Mesendoderm (in vitro differentiated cells): Measurements from ENCODE around the gene FARP1.

ENCODE experiments used
- DNase-seq: peaks from one replicate; pipeline ENCODE4 v3.0.0; 2013
- H2AK5ac ChIP-seq: 2 replicates; pipeline ENCODE4 v1.6.1; 2013; ENCODE audit warnings: low read length, inconsistent platforms
- H2BK120ac ChIP-seq: 2 replicates; pipeline ENCODE4 v1.6.1; 2013; ENCODE audit warnings: low read depth, mild to moderate bottlenecking, low read length, moderate library complexity, mixed read lengths
- H2BK15ac ChIP-seq: replicated peaks from 2 replicates; pipeline ENCODE4 v1.6.1; 2013; ENCODE audit warnings: low read depth, mild to moderate bottlenecking, moderate library complexity
- H2BK5ac ChIP-seq: 2 replicates; pipeline ENCODE4 v1.6.1; 2013; ENCODE audit warnings: low read length, inconsistent platforms
- H3K18ac ChIP-seq: 2 replicates; pipeline ENCODE4 v1.6.1; 2013; ENCODE audit warnings: mild to moderate bottlenecking, low read length, mixed read lengths
- H3K23ac ChIP-seq: one replicate; pipeline ENCODE4 v1.6.1; 2013; ENCODE audit warnings: low read length
- H3K27ac ChIP-seq: 2 replicates; pipeline ENCODE4 v1.5.1; 2013; ENCODE audit warnings: low read depth, mild to moderate bottlenecking, inconsistent platforms, low read length, moderate library complexity
- H3K27me3 ChIP-seq: 2 replicates; pipeline ENCODE4 v1.6.1; 2013; ENCODE audit warnings: low read length, control low read depth, mild to moderate bottlenecking, inconsistent platforms; ENCODE audit not compliant: insufficient read depth, poor library complexity
- H3K36me3 ChIP-seq: 2 replicates; pipeline ENCODE4 v1.6.1; 2013; ENCODE audit warnings: low read length, inconsistent platforms; ENCODE audit not compliant: control insufficient read depth, insufficient read depth
- H3K4ac ChIP-seq: one replicate; pipeline ENCODE4 v1.6.1; 2013; ENCODE audit warnings: low read depth, mild to moderate bottlenecking, low read length, moderate library complexity
- H3K4me1 ChIP-seq: 2 replicates; pipeline ENCODE4 v1.6.1; 2013; ENCODE audit warnings: low read depth, low read length, inconsistent platforms; ENCODE audit not compliant: control insufficient read depth
- H3K4me2 ChIP-seq: 2 replicates; pipeline ENCODE4 v1.6.1; 2013; ENCODE audit warnings: low read length
- H3K4me3 ChIP-seq: 2 replicates; pipeline ENCODE4 v1.5.1; 2013; ENCODE audit warnings: mild to moderate bottlenecking, low read length
- H3K56ac ChIP-seq: one replicate; pipeline ENCODE4 v1.6.1; 2013; ENCODE audit warnings: low read length
- H3K79me1 ChIP-seq: 2 replicates; pipeline ENCODE4 v1.6.1; 2013; ENCODE audit warnings: low read length, inconsistent platforms
- H3K79me2 ChIP-seq: 2 replicates; pipeline ENCODE4 v1.6.1; 2013; ENCODE audit warnings: mild to moderate bottlenecking, low read length; ENCODE audit not compliant: control insufficient read depth, insufficient read depth
- H3K9ac ChIP-seq: 2 replicates; pipeline ENCODE4 v1.6.1; 2013; ENCODE audit warnings: low read length, inconsistent platforms
- H4K5ac ChIP-seq: one replicate; pipeline ENCODE4 v1.6.1; 2013; ENCODE audit warnings: low read length
- H4K8ac ChIP-seq: one replicate; pipeline ENCODE4 v1.6.1; 2013; ENCODE audit warnings: low read depth, mild to moderate bottlenecking, control low read depth, low read length, moderate library complexity
- WGBS: extraction: QIAGEN DNeasy Blood & Tissue Kit; methylation state at CpG from one replicate; pipeline ENCODE4 v1.1.7; 2013; ENCODE audit warnings: low lambda C conversion rate, missing lambda C conversion rate; ENCODE audit not compliant: insufficient coverage; ENCODE audit errors: extremely low coverage; 5-methylcytosine and 5-hydroxymethylcytosine counted together

FARP1 gene

DNA sequence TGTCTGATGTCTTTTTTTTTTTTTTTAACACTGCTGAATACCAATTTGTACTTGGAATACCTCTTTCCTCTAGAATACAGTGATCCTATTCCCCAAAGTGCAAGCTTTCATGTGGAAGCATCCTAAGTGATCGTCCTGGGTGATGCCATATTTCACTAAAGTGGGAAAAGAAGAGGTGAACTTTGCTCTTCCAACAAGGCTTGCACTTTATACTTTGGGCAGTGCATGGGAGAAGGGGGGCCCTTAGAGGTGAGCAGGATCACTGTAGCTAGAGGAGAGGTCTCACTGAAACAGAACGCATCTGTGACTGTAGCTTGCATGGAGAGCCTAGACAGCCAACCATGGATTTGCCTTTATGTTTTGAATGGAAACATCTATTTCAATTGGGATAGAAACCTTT is 260.2 kb downstream of the FARP1 start:
- no peak for DNase-seq
- Histone ChIP-seq H3K4me1 (no peaks in the 10 kb centered on the region), H3K23ac (no peak overlapping the region), H2BK15ac (no peak overlapping the region), H3K27me3 (no peaks in the 10 kb centered on the region), H3K56ac (no peak overlapping the region), H4K8ac (no peak overlapping the region), H2BK120ac (no peak overlapping the region), H2BK5ac (no peak overlapping the region), H4K5ac (no peak overlapping the region), H3K79me2 (no peaks in the 10 kb centered on the region), H3K4ac (no peak overlapping the region), H3K18ac (no peak overlapping the region), H3K9ac (no peak overlapping the region), H3K4me3 (no peak overlapping the region), H3K4me2 (no peak overlapping the region), H3K79me1 (no peaks in the 10 kb centered on the region), H3K36me3 (peaks cover 3% of the 10 kb centered on the region), H3K27ac (no peak overlapping the region), H2AK5ac (no peak overlapping the region)
- no CpG with 5 or more reads among the region's 2 CpGs for WGBS

DNA sequence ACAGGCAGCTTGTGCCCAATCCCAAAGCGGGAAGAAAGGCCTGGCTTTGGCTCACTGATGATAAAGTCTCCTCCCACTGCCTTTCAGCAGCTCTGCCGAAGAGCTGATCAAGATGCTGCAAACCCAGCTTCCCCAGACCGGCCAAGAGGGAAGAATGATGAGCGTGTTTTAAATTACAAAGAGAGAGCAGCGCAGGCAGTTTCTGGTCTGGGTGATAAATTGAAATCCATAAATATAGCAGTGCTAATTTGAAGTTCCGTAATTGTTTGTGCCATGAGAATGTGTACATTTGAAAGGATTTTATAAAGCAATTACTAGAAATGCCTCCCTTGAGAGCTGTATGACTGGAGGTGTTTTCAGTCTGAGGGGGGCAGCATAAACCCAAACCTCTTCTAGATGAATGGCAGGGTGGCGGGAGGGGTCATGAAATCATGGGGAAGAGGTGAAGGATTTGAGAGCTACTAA is 262.2 kb downstream of the FARP1 start:
- Histone ChIP-seq H3K9ac (no peak overlapping the region), H2BK120ac (no peak overlapping the region), H3K18ac (no peak overlapping the region), H3K4me1 (no peaks in the 10 kb centered on the region), H3K27ac (no peak overlapping the region), H3K79me2 (no peaks in the 10 kb centered on the region), H3K27me3 (no peaks in the 10 kb centered on the region), H2BK15ac (no peak overlapping the region), H2BK5ac (no peak overlapping the region), H2AK5ac (no peak overlapping the region), H3K56ac (no peak overlapping the region), H4K5ac (no peak overlapping the region), H4K8ac (no peak overlapping the region), H3K23ac (no peak overlapping the region), H3K36me3 (peaks cover 4% of the 10 kb centered on the region), H3K4me2 (no peak overlapping the region), H3K79me1 (no peaks in the 10 kb centered on the region), H3K4me3 (no peak overlapping the region), H3K4ac (no peak overlapping the region)
- peak; percentile 67 for DNase-seq
- no CpG with 5 or more reads among the region's 7 CpGs for WGBS

DNA sequence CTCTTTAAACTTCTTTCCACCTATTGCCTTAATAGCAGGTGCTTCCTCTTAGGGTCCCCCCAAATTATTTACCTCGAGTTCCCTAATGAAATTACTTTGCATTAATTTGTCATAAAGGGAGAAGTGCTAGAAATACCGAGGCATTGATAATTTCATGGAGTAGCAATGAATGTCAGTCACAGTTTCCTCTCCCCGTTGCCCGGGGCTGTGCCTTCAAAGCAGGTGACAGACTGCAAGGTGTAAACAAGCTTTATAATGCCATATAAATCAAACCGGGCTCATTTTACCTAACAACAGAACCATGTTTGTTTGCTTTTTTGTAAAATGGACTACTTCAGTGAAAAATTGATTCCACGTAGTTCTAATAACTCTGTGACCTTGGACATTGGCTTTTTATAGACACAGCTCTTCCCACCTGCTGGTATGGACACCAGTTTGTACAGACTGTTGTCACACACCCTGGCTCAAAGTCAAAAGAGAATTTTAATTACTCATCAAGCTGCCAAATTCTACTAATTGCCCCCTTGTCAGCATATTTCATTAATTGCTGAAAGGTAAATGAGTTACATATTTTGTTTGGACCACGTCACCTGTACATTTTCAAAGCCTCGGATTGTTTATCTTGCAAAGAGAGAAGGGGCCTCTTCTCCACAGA is 262.9 kb downstream of the FARP1 start:
- H4K5ac ChIP-seq: no peak overlapping the region
- no peaks in the 10 kb centered on the region for H3K27me3 ChIP-seq
- no peak overlapping the region for H2BK15ac ChIP-seq
- H2BK5ac ChIP-seq: no peak overlapping the region
- no CpG with 5 or more reads among the region's 8 CpGs for WGBS
- no peak overlapping the region for H3K18ac ChIP-seq
- no peak overlapping the region for H3K27ac ChIP-seq
- DNase-seq: no peak
- H3K79me2 ChIP-seq: no peaks in the 10 kb centered on the region
- no peak overlapping the region for H3K23ac ChIP-seq
- peaks cover 4% of the 10 kb centered on the region for H3K36me3 ChIP-seq
- no peak overlapping the region for H3K4me2 ChIP-seq
- no peak overlapping the region for H2BK120ac ChIP-seq
- H3K56ac ChIP-seq: no peak overlapping the region
- H3K4me3 ChIP-seq: no peak overlapping the region
- H3K9ac ChIP-seq: no peak overlapping the region
- no peak overlapping the region for H4K8ac ChIP-seq
- H3K79me1 ChIP-seq: no peaks in the 10 kb centered on the region
- H2AK5ac ChIP-seq: no peak overlapping the region
- H3K4ac ChIP-seq: no peak overlapping the region
- no peaks in the 10 kb centered on the region for H3K4me1 ChIP-seq

DNA sequence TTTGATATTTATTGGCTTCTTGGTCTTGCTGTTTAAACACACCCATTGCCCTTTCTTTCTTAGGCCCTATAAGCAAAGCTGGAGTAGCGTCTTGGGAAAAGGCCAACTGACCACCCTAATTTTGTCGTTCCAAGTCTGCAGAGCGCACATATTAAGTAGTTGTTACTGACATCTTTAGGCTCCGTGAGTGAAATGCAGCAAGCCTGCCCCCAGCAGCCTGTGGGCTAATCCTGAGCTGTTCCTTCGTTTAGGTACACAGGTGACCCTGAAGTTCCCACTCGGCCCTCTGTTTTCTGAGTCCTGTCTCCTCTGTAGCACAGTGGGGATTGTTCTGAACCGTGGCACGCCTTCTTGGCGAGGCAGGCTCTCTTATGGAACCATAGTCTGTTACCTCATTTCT is 263.5 kb downstream of the FARP1 start:
- no peak overlapping the region for H3K27ac ChIP-seq
- no peak for DNase-seq
- no peak overlapping the region for H3K23ac ChIP-seq
- H3K4ac ChIP-seq: no peak overlapping the region
- H2BK120ac ChIP-seq: no peak overlapping the region
- WGBS: no CpG with 5 or more reads among the region's 9 CpGs
- H2BK5ac ChIP-seq: no peak overlapping the region
- no peak overlapping the region for H2AK5ac ChIP-seq
- H4K5ac ChIP-seq: no peak overlapping the region
- no peak overlapping the region for H3K56ac ChIP-seq
- H3K9ac ChIP-seq: no peak overlapping the region
- H2BK15ac ChIP-seq: no peak overlapping the region
- no peaks in the 10 kb centered on the region for H3K4me1 ChIP-seq
- no peak overlapping the region for H3K4me3 ChIP-seq
- no peak overlapping the region for H3K18ac ChIP-seq
- no peak overlapping the region for H4K8ac ChIP-seq
- no peaks in the 10 kb centered on the region for H3K79me2 ChIP-seq
- H3K79me1 ChIP-seq: no peaks in the 10 kb centered on the region
- peaks cover 4% of the 10 kb centered on the region for H3K36me3 ChIP-seq
- H3K27me3 ChIP-seq: no peaks in the 10 kb centered on the region
- H3K4me2 ChIP-seq: no peak overlapping the region

DNA sequence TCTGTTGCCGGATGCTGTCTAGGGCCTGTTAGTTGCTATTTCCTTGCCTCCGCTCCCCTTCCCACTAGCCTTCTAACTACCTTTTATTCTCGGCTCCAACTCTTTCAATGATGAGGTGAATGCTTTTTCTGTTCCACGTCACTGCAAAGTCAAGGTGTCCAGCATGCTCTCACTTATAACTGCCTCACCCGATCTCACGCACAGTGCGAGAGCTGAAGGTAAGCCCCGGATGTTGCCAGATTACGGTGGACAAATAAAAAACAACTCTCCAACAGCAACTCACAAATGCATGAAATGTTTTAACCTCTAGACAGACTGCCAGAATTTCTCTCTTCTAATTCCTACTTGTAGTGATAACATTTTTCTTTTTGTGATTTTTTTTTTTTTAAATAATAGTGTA is 264.1 kb downstream of the FARP1 start:
- no peak overlapping the region for H3K23ac ChIP-seq
- H2BK15ac ChIP-seq: no peak overlapping the region
- no peak overlapping the region for H3K4me3 ChIP-seq
- H4K5ac ChIP-seq: no peak overlapping the region
- peaks cover 4% of the 10 kb centered on the region for H3K36me3 ChIP-seq
- H2BK5ac ChIP-seq: no peak overlapping the region
- no peaks in the 10 kb centered on the region for H3K4me1 ChIP-seq
- H3K4ac ChIP-seq: no peak overlapping the region
- H4K8ac ChIP-seq: no peak overlapping the region
- H3K79me2 ChIP-seq: no peaks in the 10 kb centered on the region
- H3K27me3 ChIP-seq: no peaks in the 10 kb centered on the region
- no peak overlapping the region for H3K4me2 ChIP-seq
- no peak overlapping the region for H3K56ac ChIP-seq
- H3K27ac ChIP-seq: no peak overlapping the region
- no peaks in the 10 kb centered on the region for H3K79me1 ChIP-seq
- H3K9ac ChIP-seq: no peak overlapping the region
- no peak overlapping the region for H2AK5ac ChIP-seq
- H3K18ac ChIP-seq: no peak overlapping the region
- no peak for DNase-seq
- H2BK120ac ChIP-seq: no peak overlapping the region
- no CpG with 5 or more reads among the region's 9 CpGs for WGBS

DNA sequence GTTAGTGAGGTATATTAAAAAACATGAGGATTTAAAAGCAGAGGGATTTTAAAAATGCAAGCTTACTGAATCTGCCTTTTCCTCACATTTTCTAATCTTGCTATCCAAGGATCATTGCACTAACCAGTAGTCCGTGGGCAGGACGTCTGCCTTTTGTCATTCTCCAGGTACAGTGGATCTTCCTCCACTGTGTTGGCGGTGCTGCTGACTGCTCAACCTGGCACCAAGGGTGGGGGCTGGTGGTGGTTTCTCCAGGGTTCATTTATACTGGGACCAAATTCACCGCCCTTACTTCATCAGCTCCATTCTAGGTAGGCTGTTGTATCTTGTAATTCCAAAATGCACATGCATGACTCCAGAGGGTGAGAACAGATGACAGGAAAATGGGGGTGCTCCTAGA is 264.7 kb downstream of the FARP1 start:
- Histone ChIP-seq H3K56ac (no peak overlapping the region), H3K79me1 (no peaks in the 10 kb centered on the region), H4K5ac (no peak overlapping the region), H3K79me2 (no peaks in the 10 kb centered on the region), H3K27ac (no peak overlapping the region), H3K4me3 (no peak overlapping the region), H3K4ac (no peak overlapping the region), H3K18ac (no peak overlapping the region), H3K27me3 (no peaks in the 10 kb centered on the region), H2BK5ac (no peak overlapping the region), H3K36me3 (peaks cover 4% of the 10 kb centered on the region), H3K4me1 (no peaks in the 10 kb centered on the region), H2BK15ac (no peak overlapping the region), H4K8ac (no peak overlapping the region), H2AK5ac (no peak overlapping the region), H3K9ac (no peak overlapping the region), H3K4me2 (no peak overlapping the region), H2BK120ac (no peak overlapping the region), H3K23ac (no peak overlapping the region)
- DNase-seq: no peak
- WGBS: no CpG with 5 or more reads among the region's 4 CpGs
